Colon (tissue), 2 donors: Measurements from ENCODE around the gene RNASET2.
"Not testable (repeated sequence)": the region's sequence is repeated elsewhere in the genome, so short reads cannot be mapped to it uniquely, and the experiment has no call there.

ENCODE experiments used
- FAIRE-seq: peaks from 2 replicates; lab custom pipeline; 2012; peaks lifted over from hg19 to GRCh38; lab: Jason Lieb, UNC
- donor health status: control.
- donor health status: control.

Gene RNASET2

GRCh38 chr6:166902211-166902755, 54.1 kb downstream of the RNASET2 start:
- FAIRE-seq: no peak

DNA sequence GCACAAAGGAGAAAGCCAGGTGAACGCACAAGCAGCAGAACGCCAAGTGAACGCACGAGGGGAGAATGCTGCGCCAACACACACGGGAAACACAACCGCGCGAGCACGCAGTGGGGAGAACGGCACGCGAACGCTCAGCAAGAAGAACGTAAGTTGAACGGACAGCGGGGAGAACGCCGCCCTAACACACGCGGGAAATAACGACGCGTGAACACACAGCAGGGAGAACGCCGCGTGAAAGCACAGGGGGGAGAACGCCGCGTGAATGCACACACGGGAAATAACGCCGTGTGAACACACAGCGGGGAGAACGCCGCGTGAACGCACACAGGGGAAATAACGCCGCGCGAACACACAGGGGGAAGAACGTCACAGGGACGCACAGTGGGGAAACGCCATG, 54.7 kb downstream of the RNASET2 start:
- no peak for FAIRE-seq

DNA sequence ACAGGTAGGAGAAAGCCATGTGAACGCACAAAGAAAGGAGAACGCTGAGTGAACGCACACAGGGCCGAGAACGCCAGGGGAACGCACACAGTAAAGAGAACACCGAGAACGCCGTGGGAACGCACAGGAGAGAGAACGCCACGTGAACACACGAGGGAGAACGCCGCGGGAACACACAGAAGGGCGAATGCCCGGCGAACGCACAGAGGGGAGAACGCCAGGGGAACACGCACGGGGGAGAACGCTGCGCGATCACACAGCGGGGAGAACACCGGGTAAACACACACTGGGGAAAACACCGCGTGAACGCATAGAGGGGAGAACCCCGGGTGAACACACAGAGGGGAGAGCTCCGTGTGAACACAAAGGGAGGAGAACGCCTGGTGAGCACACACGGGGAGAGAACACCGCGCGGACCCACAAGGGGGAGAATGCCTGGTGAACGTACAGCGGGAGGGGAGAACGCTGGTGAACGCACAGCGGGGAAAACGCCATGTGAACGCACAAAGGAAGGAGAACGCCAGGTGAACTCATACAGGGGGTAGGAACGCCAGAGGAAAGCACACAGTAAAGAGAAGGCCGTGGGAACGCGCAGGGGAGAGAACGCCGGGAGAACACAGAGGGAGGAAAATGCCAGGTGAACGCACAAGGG, 55.3 kb downstream of the RNASET2 start:
- no peak for FAIRE-seq

- no peak for FAIRE-seq
Measured at GRCh38 chr6:166900130-166900708, 56.1 kb downstream of the RNASET2 start.

GRCh38 chr6:166898910-166899309, 57.4 kb downstream of the RNASET2 start:
- FAIRE-seq: no peak

GRCh38 chr6:166894614-166895013, 61.7 kb downstream of the RNASET2 start:
- not testable (repeated sequence) for FAIRE-seq

DNA sequence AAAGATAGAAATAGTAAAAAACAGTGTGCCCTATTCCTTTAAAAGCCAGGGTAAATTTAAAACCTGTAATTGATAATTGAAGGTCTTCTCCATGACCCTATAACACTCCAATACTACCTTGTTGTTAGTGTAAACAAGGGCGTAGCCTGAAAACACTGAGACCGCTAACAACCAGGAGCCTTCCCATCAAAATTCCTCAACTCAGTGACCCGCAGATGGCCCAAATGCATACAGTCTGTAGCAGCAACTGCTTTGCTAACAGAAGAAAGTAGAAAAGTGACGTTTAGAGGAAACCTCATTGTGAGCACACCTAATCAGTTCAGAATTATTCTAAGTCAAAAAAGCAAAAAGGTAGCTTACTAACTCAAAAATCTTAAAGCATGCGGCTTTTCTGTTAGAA, 63.9 kb downstream of the RNASET2 start:
- not testable (repeated sequence) for FAIRE-seq

DNA sequence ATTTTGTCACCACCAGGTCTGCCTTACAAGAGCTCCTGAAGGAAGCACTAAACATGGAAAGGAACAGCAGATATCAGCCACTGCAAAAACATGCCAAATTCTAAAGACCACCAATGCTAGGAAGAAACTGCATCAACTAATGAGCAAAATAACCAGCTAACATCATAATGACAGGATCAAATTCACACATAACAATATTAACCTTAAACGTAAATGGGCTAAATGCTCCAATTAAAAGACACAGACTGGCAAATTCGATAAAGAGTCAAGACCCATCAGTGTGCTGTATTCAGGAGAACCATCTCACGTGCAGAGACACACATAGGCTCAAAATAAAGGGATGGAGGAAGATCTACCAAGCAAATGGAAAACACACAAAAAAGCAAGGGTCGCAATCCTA, 69.6 kb downstream of the RNASET2 start:
- not testable (repeated sequence) for FAIRE-seq

DNA sequence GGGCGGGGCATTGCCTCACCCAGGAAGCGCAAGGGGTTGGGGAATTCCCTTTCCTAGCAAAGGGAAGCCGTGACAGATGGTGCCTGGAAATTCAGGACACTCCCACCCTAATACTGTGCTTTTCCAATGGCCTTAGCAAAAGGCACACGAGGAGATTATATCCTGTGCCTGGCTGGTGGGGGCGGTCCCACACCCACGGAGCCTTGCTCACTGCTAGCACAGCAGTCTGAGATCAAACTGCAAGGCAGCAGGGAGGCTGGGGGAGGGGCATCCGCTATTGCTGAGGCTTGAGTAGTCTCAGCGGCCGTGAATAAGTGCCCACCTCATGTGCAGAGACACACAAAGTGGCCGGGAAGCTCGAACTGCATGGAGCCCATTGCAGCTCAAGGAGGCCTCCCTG, 71.4 kb downstream of the RNASET2 start:
- not testable (repeated sequence) for FAIRE-seq

DNA sequence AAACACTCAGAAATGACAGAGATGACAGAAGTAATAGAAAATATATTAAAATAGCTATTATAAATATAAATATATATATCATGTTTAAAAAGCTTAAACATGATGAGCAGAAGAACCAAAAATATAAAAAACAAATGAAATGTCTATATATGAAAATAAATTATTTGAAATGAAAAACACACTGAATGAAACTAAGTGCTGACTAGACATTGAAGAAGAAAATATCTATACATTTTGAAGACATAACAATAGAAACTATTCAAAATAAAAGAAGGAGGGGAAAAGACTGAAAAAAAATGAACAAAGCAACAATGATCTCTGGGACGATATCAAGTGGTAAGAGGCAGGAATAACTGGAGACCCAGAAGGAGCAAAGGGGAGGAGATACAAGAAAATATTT, 76.8 kb downstream of the RNASET2 start:
- FAIRE-seq: no peak
